Measurements from ENCODE around the gene ZNF423. TPM values are rescaled to one million over a fixed set of nuclear protein-coding genes. Genes with fewer than 3 reads are reported as not detected.

The ZNF423 gene
- total and polyA plus RNA-seq, 2 experiments from 2014 or later: 14.9 to 41.8 TPM

DNA sequence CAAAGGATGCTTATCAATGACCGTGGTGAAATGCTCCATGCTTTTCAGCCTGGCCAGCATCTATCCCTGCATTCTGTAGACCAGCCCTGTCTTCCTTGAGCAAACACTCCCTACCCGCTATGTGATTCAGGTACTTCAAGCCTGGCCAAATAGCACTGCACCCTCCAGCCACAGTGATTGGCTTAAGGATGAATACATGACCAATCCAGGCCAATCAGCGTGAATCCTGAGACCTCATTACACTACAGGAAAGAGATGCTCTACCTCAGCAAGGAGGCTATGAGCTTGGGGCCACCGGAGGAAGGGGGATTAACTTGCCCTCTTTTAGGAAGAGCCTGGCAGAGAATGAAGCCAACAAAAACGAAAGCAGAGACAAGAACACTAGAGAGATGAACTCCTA is 162.5 kb downstream of the ZNF423 start (continued):
- TF ChIP-seq, protein P1, sequence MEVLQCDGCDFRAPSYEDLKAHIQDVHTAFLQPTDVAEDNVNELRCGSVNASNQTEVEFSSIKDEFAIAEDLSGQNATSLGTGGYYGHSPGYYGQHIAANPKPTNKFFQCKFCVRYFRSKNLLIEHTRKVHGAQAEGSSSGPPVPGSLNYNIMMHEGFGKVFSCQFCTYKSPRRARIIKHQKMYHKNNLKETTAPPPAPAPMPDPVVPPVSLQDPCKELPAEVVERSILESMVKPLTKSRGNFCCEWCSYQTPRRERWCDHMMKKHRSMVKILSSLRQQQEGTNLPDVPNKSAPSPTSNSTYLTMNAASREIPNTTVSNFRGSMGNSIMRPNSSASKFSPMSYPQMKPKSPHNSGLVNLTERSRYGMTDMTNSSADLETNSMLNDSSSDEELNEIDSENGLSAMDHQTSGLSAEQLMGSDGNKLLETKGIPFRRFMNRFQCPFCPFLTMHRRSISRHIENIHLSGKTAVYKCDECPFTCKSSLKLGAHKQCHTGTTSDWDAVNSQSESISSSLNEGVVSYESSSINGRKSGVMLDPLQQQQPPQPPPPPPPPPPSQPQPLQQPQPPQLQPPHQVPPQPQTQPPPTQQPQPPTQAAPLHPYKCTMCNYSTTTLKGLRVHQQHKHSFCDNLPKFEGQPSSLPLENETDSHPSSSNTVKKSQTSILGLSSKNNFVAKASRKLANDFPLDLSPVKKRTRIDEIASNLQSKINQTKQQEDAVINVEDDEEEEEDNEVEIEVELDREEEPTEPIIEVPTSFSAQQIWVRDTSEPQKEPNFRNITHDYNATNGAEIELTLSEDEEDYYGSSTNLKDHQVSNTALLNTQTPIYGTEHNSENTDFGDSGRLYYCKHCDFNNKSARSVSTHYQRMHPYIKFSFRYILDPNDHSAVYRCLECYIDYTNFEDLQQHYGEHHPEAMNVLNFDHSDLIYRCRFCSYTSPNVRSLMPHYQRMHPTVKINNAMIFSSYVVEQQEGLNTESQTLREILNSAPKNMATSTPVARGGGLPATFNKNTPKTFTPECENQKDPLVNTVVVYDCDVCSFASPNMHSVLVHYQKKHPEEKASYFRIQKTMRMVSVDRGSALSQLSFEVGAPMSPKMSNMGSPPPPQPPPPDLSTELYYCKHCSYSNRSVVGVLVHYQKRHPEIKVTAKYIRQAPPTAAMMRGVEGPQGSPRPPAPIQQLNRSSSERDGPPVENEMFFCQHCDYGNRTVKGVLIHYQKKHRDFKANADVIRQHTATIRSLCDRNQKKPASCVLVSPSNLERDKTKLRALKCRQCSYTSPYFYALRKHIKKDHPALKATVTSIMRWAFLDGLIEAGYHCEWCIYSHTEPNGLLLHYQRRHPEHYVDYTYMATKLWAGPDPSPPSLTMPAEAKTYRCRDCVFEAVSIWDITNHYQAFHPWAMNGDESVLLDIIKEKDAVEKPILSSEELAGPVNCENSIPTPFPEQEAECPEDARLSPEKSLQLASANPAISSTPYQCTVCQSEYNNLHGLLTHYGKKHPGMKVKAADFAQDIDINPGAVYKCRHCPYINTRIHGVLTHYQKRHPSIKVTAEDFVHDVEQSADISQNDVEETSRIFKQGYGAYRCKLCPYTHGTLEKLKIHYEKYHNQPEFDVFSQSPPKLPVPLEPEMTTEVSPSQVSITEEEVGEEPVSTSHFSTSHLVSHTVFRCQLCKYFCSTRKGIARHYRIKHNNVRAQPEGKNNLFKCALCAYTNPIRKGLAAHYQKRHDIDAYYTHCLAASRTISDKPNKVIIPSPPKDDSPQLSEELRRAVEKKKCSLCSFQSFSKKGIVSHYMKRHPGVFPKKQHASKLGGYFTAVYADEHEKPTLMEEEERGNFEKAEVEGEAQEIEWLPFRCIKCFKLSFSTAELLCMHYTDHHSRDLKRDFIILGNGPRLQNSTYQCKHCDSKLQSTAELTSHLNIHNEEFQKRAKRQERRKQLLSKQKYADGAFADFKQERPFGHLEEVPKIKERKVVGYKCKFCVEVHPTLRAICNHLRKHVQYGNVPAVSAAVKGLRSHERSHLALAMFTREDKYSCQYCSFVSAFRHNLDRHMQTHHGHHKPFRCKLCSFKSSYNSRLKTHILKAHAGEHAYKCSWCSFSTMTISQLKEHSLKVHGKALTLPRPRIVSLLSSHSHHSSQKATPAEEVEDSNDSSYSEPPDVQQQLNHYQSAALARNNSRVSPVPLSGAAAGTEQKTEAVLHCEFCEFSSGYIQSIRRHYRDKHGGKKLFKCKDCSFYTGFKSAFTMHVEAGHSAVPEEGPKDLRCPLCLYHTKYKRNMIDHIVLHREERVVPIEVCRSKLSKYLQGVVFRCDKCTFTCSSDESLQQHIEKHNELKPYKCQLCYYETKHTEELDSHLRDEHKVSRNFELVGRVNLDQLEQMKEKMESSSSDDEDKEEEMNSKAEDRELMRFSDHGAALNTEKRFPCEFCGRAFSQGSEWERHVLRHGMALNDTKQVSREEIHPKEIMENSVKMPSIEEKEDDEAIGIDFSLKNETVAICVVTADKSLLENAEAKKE (CRISPR knock-in tag; IDR thresholded peaks at IDR 0.05): no peak
- TF ChIP-seq ZNF114 (CRISPR knock-in tag; IDR thresholded peaks at IDR 0.05) (no peak), NANOG (IDR thresholded peaks at IDR 0.05; ENCODE audit: borderline replicate concordance) (no peak), EZH2 (IDR thresholded peaks at IDR 0.05; ENCODE audit: low read depth, unreplicated experiment) (no peak), JUNB (IDR thresholded peaks at IDR 0.05; ENCODE audit: unreplicated experiment) (no peak), STAT1 (IDR thresholded peaks at IDR 0.05; ENCODE audit: unreplicated experiment) (no peak), CREB1 (CRISPR knock-in tag; IDR thresholded peaks at IDR 0.05; ENCODE audit: low read depth) (no peak), EZH2phosphoT487 (IDR thresholded peaks at IDR 0.05; ENCODE audit: unreplicated experiment) (no peak), POLR2AphosphoS5 (IDR thresholded peaks at IDR 0.05; ENCODE audit: low read depth) (no peak), ZNF331 (CRISPR knock-in tag; IDR thresholded peaks at IDR 0.05; ENCODE audit: low read depth) (no peak)
- TF ChIP-seq, protein P2, sequence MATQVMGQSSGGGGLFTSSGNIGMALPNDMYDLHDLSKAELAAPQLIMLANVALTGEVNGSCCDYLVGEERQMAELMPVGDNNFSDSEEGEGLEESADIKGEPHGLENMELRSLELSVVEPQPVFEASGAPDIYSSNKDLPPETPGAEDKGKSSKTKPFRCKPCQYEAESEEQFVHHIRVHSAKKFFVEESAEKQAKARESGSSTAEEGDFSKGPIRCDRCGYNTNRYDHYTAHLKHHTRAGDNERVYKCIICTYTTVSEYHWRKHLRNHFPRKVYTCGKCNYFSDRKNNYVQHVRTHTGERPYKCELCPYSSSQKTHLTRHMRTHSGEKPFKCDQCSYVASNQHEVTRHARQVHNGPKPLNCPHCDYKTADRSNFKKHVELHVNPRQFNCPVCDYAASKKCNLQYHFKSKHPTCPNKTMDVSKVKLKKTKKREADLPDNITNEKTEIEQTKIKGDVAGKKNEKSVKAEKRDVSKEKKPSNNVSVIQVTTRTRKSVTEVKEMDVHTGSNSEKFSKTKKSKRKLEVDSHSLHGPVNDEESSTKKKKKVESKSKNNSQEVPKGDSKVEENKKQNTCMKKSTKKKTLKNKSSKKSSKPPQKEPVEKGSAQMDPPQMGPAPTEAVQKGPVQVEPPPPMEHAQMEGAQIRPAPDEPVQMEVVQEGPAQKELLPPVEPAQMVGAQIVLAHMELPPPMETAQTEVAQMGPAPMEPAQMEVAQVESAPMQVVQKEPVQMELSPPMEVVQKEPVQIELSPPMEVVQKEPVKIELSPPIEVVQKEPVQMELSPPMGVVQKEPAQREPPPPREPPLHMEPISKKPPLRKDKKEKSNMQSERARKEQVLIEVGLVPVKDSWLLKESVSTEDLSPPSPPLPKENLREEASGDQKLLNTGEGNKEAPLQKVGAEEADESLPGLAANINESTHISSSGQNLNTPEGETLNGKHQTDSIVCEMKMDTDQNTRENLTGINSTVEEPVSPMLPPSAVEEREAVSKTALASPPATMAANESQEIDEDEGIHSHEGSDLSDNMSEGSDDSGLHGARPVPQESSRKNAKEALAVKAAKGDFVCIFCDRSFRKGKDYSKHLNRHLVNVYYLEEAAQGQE (IDR thresholded peaks at IDR 0.05; ENCODE audit: unreplicated experiment): no peak
- TF ChIP-seq, protein P3, sequence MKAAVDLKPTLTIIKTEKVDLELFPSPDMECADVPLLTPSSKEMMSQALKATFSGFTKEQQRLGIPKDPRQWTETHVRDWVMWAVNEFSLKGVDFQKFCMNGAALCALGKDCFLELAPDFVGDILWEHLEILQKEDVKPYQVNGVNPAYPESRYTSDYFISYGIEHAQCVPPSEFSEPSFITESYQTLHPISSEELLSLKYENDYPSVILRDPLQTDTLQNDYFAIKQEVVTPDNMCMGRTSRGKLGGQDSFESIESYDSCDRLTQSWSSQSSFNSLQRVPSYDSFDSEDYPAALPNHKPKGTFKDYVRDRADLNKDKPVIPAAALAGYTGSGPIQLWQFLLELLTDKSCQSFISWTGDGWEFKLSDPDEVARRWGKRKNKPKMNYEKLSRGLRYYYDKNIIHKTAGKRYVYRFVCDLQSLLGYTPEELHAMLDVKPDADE (IDR thresholded peaks at IDR 0.05): no peak
